A549 (cell line): ENCODE results near the gene RABGAP1. TPM values are rescaled to one million over a fixed set of nuclear protein-coding genes. Genes with fewer than 3 reads are reported as not detected.

ENCODE experiments used
- ATAC-seq, 2 experiments: fragments of 200-7000 bp in 1 of 2; fragments of >200 bp in 1 of 2; cut with Nextera tagmentation in 1 of 2; cut with Tn5 transposase in 1 of 2; 3 replicates each; pipeline versions ENCODE4 v1.8.0 to v1.9.1; 2018 to 2020; ENCODE audit warnings: mild to moderate bottlenecking in 1 of 2, moderate library complexity in 1 of 2
- CTCF ChIA-PET: fragments of 300-600 bp; sonication (Branson Sonifier 250); formaldehyde crosslinking; extraction: SDS; loops from one replicate; lab custom pipeline; 2021; ENCODE audit warnings: antibody characterized with exemption, inconsistent platforms; lab: Yijun Ruan, JAX
- POLR2A ChIA-PET: fragments of 350-600 bp; formaldehyde crosslinking; extraction: SDS; loops from one replicate; lab custom pipeline; 2021; ENCODE audit warnings: antibody characterized with exemption, inconsistent platforms; lab: Yijun Ruan, JAX
- DNase-seq, 2 experiments: peaks; one replicate each; pipeline versions ENCODE4 v3.0.0 to v3.0.0-alpha.2; 2011 to 2016; ENCODE audit warnings: low read depth in 1 of 2, low spot score in 1 of 2
- FAIRE-seq: peaks from 2 replicates; lab custom pipeline; 2011; peaks lifted over from hg19 to GRCh38; lab: Jason Lieb, UNC
- H3K27ac ChIP-seq, 2 experiments: fragments of >200 bp; sonication (Bioruptor Twin); formaldehyde crosslinking; 3 replicates each; pipeline ENCODE4 v1.5.1; 2016 to 2017
- H3K4me1 ChIP-seq: fragments of >200 bp; sonication (Bioruptor Twin); formaldehyde crosslinking; 3 replicates; pipeline ENCODE4 v1.6.1; 2016
- H3K4me2 ChIP-seq: fragments of >200 bp; sonication (Bioruptor Twin); formaldehyde crosslinking; 3 replicates; pipeline ENCODE4 v1.6.1; 2016
- H3K4me3 ChIP-seq: fragments of >200 bp; sonication (Bioruptor Twin); formaldehyde crosslinking; 3 replicates; pipeline ENCODE4 v1.5.1; 2016
- H3K9me3 ChIP-seq: fragments of >200 bp; sonication (Bioruptor Twin); formaldehyde crosslinking; 3 replicates; pipeline ENCODE4 v1.6.1; 2016
- ATOH8 ChIP-seq: fragments of 250-450 bp; sonication (Bioruptor Pico); IDR thresholded peaks from 2 replicates; pipeline ENCODE4 v1.5.0; 2020; ENCODE audit warnings: low read depth, mild to moderate bottlenecking, moderate library complexity
- BCL3 ChIP-seq: fragments of >200 bp; sonication (Bioruptor Twin); formaldehyde crosslinking; IDR thresholded peaks from 3 replicates; pipeline ENCODE4 v1.6.1; 2016
- CEBPB ChIP-seq, 2 experiments: fragments of >200 bp in 1 of 2; sonication (Bioruptor Twin) in 1 of 2; formaldehyde crosslinking in 1 of 2; IDR thresholded peaks; 2 replicates each; pipeline ENCODE4 v1.6.1; 2012 to 2016
- E2F6 ChIP-seq: IDR thresholded peaks from 2 replicates; pipeline ENCODE4 v1.6.1; 2012; ENCODE audit warnings: low read depth, borderline replicate concordance
- EHF ChIP-seq: fragments of 250-450 bp; sonication (Bioruptor Pico); IDR thresholded peaks from 2 replicates; pipeline ENCODE4 v1.5.0; 2020; ENCODE audit warnings: mild to moderate bottlenecking
- EHMT2 ChIP-seq: fragments of 200-600 bp; sonication (generic); IDR thresholded peaks from 2 replicates; pipeline ENCODE4 v1.6.1; 2016; ENCODE audit warnings: antibody characterized with exemption, low read depth, mild to moderate bottlenecking, moderate library complexity
- FOXS1 ChIP-seq: fragments of 250-450 bp; sonication (Bioruptor Pico); IDR thresholded peaks from 2 replicates; pipeline ENCODE4 v1.5.0; 2020; ENCODE audit warnings: mild to moderate bottlenecking, moderate library complexity
- HDAC2 ChIP-seq: fragments of 200-600 bp; sonication (generic); IDR thresholded peaks from 2 replicates; pipeline ENCODE4 v1.6.1; 2016
- HEYL ChIP-seq: fragments of 250-450 bp; sonication (Bioruptor Pico); IDR thresholded peaks from 2 replicates; pipeline ENCODE4 v1.8.0; 2021; ENCODE audit warnings: mild to moderate bottlenecking, moderate library complexity
- HMGXB4 ChIP-seq: fragments of 250-450 bp; sonication (Bioruptor Pico); IDR thresholded peaks from 2 replicates; pipeline ENCODE4 v1.5.0; 2021; ENCODE audit warnings: mild to moderate bottlenecking, moderate library complexity, borderline replicate concordance
- HOXA7 ChIP-seq: fragments of 250-450 bp; sonication (Bioruptor Pico); IDR thresholded peaks from 2 replicates; pipeline ENCODE4 v1.5.0; 2020; ENCODE audit warnings: mild to moderate bottlenecking, moderate library complexity
- HOXB5 ChIP-seq: fragments of 250-450 bp; sonication (Bioruptor Pico); IDR thresholded peaks from 2 replicates; pipeline ENCODE4 v1.5.0; 2020; ENCODE audit warnings: mild to moderate bottlenecking, moderate library complexity
- JUNB ChIP-seq: fragments of >200 bp; sonication (Bioruptor Twin); formaldehyde crosslinking; IDR thresholded peaks from 2 replicates; pipeline ENCODE4 v1.6.1; 2016
- KDM1A ChIP-seq: fragments of 200-600 bp; sonication (generic); IDR thresholded peaks from 2 replicates; pipeline ENCODE4 v1.6.1; 2016; ENCODE audit warnings: low read depth, mild to moderate bottlenecking
- MAX ChIP-seq: IDR thresholded peaks from 2 replicates; pipeline ENCODE4 v1.6.1; 2012
- NFE2L2 ChIP-seq: fragments of 150-350 bp; conservative IDR thresholded peaks from 2 replicates; pipeline ENCODE4 v1.6.1; 2014; ENCODE audit warnings: low read length
- NPAS2 ChIP-seq: fragments of 250-450 bp; sonication (Bioruptor Pico); IDR thresholded peaks from 2 replicates; pipeline ENCODE4 v1.8.0; 2022; ENCODE audit warnings: mild to moderate bottlenecking, moderate library complexity, borderline replicate concordance
- NR3C1 ChIP-seq: fragments of >200 bp; sonication (Bioruptor Twin); formaldehyde crosslinking; IDR thresholded peaks from 3 replicates; pipeline ENCODE4 v1.6.1; 2017
- PBX3 ChIP-seq: IDR thresholded peaks from 2 replicates; pipeline ENCODE4 v1.6.1; 2012
- PHF8 ChIP-seq: fragments of 200-600 bp; sonication (generic); IDR thresholded peaks from 2 replicates; pipeline ENCODE4 v1.6.1; 2016; ENCODE audit warnings: low read depth, mild to moderate bottlenecking, antibody characterized with exemption, moderate library complexity, borderline replicate concordance
- POLR2AphosphoS2 ChIP-seq: conservative IDR thresholded peaks from 2 replicates; pipeline ENCODE4 v1.6.1; 2012; ENCODE audit warnings: low read length, improper control_type of control experiment, inconsistent platforms
- RARB ChIP-seq: fragments of 250-450 bp; sonication (Bioruptor Pico); IDR thresholded peaks from 2 replicates; pipeline ENCODE4 v1.8.0; 2021; ENCODE audit warnings: mild to moderate bottlenecking, moderate library complexity
- RCOR1 ChIP-seq: fragments of 150-350 bp; IDR thresholded peaks from 2 replicates; pipeline ENCODE4 v1.6.1; 2014; ENCODE audit warnings: antibody characterized with exemption, low read length, low read depth
- RFX5 ChIP-seq: fragments of 450-650 bp; IDR thresholded peaks from 2 replicates; pipeline ENCODE4 v1.7.1; 2014; ENCODE audit warnings: antibody characterized with exemption, mild to moderate bottlenecking, moderate library complexity
- SMC3 ChIP-seq: fragments of >200 bp; sonication (Bioruptor Twin); formaldehyde crosslinking; IDR thresholded peaks from 3 replicates; pipeline ENCODE4 v1.6.1; 2018; ENCODE audit warnings: inconsistent platforms
- TFCP2L1 ChIP-seq: fragments of 250-450 bp; sonication (Bioruptor Pico); IDR thresholded peaks from 2 replicates; pipeline ENCODE4 v1.5.0; 2021; ENCODE audit warnings: mild to moderate bottlenecking
- ZC3H11A ChIP-seq: fragments of 450-650 bp; IDR thresholded peaks from 2 replicates; pipeline ENCODE4 v1.6.1; 2014; ENCODE audit warnings: antibody characterized with exemption, mild to moderate bottlenecking
- ZNF302 ChIP-seq: fragments of 250-450 bp; sonication (Bioruptor Pico); IDR thresholded peaks from 2 replicates; pipeline ENCODE4 v1.9.0; 2021; ENCODE audit warnings: inconsistent platforms, mild to moderate bottlenecking, moderate library complexity
- ZSCAN20 ChIP-seq: fragments of 250-450 bp; sonication (Bioruptor Pico); IDR thresholded peaks from 2 replicates; pipeline ENCODE4 v1.8.0; 2022; ENCODE audit warnings: mild to moderate bottlenecking, moderate library complexity
- WGBS: methylation state at CpG from one replicate; pipeline ENCODE4 v1.1.6; 2017; ENCODE audit errors: missing lambda C conversion rate; 5-methylcytosine and 5-hydroxymethylcytosine counted together
- polyA plus RNA-seq, 4 experiments: library from polyadenylated mRNA; depleted of rRNA in 3 of 4; stranded (reverse); fragments of >200 nt; fragmentation: RNase III in 1 of 4; extraction: RNeasy Plus Mini Kit Qiagen cat#74134 plus additional on column Dnase treatment in 1 of 4; gene quantifications; 2 replicates in 3 of 4; 3 replicates in 1 of 4; pipeline ENCODE4 v1.2.3, GENCODE V29; 2011 to 2017

Gene RABGAP1
- polyA plus RNA-seq, 2 of the 4 experiments (the other 2 are of a cell fraction), result 17.5 to 39.9 TPM

GRCh38 chr9:123069010-123069481 lies 128.2 kb downstream of the RABGAP1 start:
- no peak for ATAC-seq
- ChIA-PET POLR2A (interaction anchor here (0.6 kb wide), 1 partner anchor 16 kb away, joined by 3 read pairs; no protein-coding TSS in a partner anchor), CTCF (interaction anchor here (0.8 to 2.4 kb wide), 4 partner anchors 14 to 285 kb away, joined by 3 to 8 read pairs (median 4); no protein-coding TSS in a partner anchor)
- Histone ChIP-seq H3K4me2 (no peak overlapping the region), H3K4me1 (no peaks in the 10 kb centered on the region), H3K27ac (no peak overlapping the region), H3K9me3 (no peaks in the 10 kb centered on the region), H3K4me3 (no peak overlapping the region)
- FAIRE-seq, result no peak
- DNase-seq, result no peak
- 95% methylated on average over 3 of the region's 3 CpGs for WGBS
- TF ChIP-seq ZC3H11A (no peak), EHF (CRISPR knock-in tag) (no peak), NPAS2 (CRISPR knock-in tag) (no peak), ZNF302 (CRISPR knock-in tag) (no peak), TFCP2L1 (CRISPR knock-in tag) (no peak), HEYL (CRISPR knock-in tag) (no peak), RARB (no peak), NR3C1 (no peak), NFE2L2 (no peak), RCOR1 (no peak), FOXS1 (CRISPR knock-in tag) (no peak), HMGXB4 (CRISPR knock-in tag) (no peak), HOXA7 (CRISPR knock-in tag) (no peak), EHMT2 (no peak), HDAC2 (no peak), CEBPB (IDR thresholded peaks at IDR 0.05) (no peak), SMC3 (no peak)

GRCh38 chr9:123070198-123070597 lies 129.4 kb downstream of the RABGAP1 start:
- Histone ChIP-seq H3K4me1 (no peaks in the 10 kb centered on the region), H3K9me3 (no peaks in the 10 kb centered on the region), H3K27ac (no peak overlapping the region), H3K4me3 (no peak overlapping the region), H3K4me2 (no peak overlapping the region)
- TF ChIP-seq KDM1A, result no peak
- no peak for TF ChIP-seq BCL3
- TF ChIP-seq JUNB, result no peak
- no peak for TF ChIP-seq ZSCAN20 (CRISPR knock-in tag)
- no peak for TF ChIP-seq PHF8
- TF ChIP-seq ATOH8 (CRISPR knock-in tag), result no peak
- no peak for TF ChIP-seq MAX
- no peak for TF ChIP-seq E2F6
- no peak for TF ChIP-seq HOXA7 (CRISPR knock-in tag)
- TF ChIP-seq HOXB5, result no peak
- TF ChIP-seq ZNF302 (CRISPR knock-in tag), result no peak
- no peak for TF ChIP-seq NFE2L2
- no peak for TF ChIP-seq EHMT2
- no peak for TF ChIP-seq RARB
- TF ChIP-seq PBX3, result no peak
- no peak for TF ChIP-seq RFX5
- TF ChIP-seq POLR2AphosphoS2, result no peak
- CTCF ChIA-PET, result no interaction called here
- ATAC-seq (no peak), FAIRE-seq (no peak), DNase-seq (no peak)
- POLR2A ChIA-PET, result no interaction called here
